Gastrocnemius medialis (tissue), 4 donors: Measurements from ENCODE around the gene SP1. TPM values are rescaled to one million over a fixed set of nuclear protein-coding genes. Genes with fewer than 3 reads are reported as not detected.
"Not testable (repeated sequence)": the region's sequence is repeated elsewhere in the genome, so short reads cannot be mapped to it uniquely, and the experiment has no call there.

Experiments used
- ATAC-seq, 2 donors: fragments of 150-250 bp; one replicate each; pipeline ENCODE4 v1.9.1; 2016
- DNase-seq, 2 donors: peaks; one replicate each; pipeline ENCODE4 v3.0.0-alpha.2; 2019
- H3K27ac ChIP-seq, 4 donors: fragments of 200-600 bp; sonication (generic); 1 replicate in 1 of 4; 2 replicates in 3 of 4; pipeline ENCODE4 v1.5.1; 2016 to 2018; ENCODE audit warnings: mild to moderate bottlenecking in 2 of 4, moderate library complexity in 1 of 4
- H3K27me3 ChIP-seq, 3 donors: fragments of 200-600 bp; sonication (generic) in 2 of 3; 1 replicate in 1 of 3; 2 replicates in 2 of 3; pipeline versions ENCODE4 v1.5.1 to v1.6.0; 2016 to 2019; ENCODE audit warnings: mild to moderate bottlenecking in 1 of 3, moderate library complexity in 1 of 3
- H3K36me3 ChIP-seq, 2 donors: fragments of 200-600 bp; sonication (generic) in 1 of 2; one replicate each; pipeline ENCODE4 v1.5.1; 2017 to 2018
- H3K4me1 ChIP-seq, 2 donors: fragments of 200-600 bp; sonication (generic) in 1 of 2; one replicate each; pipeline ENCODE4 v1.5.1; 2016 to 2017; ENCODE audit warnings: mild to moderate bottlenecking in 2 of 2
- H3K4me3 ChIP-seq, 4 donors: fragments of 200-600 bp; sonication (generic) in 3 of 4; 1 replicate in 1 of 4; 2 replicates in 3 of 4; pipeline ENCODE4 v1.5.1; 2016 to 2019; ENCODE audit warnings: mild to moderate bottlenecking in 2 of 4
- H3K9me3 ChIP-seq, 3 donors: fragments of 200-600 bp; sonication (generic) in 2 of 3; 1 replicate in 1 of 3; 2 replicates in 2 of 3; pipeline ENCODE4 v1.5.1; 2016 to 2019
- CTCF ChIP-seq, 5 experiments: fragments of 450-650 bp in 3 of 5; fragments of 200-600 bp in 2 of 5; sonication (generic) in 2 of 5; IDR thresholded peaks in 4 of 5; conservative IDR thresholded peaks in 1 of 5; 1 replicate in 4 of 5; 2 replicates in 1 of 5; pipeline ENCODE4 v1.5.1; 2016 to 2019; ENCODE audit warnings: antibody characterized with exemption in 5 of 5, mild to moderate bottlenecking in 3 of 5, moderate library complexity in 3 of 5
- POLR2A ChIP-seq, 2 donors: fragments of 450-650 bp; IDR thresholded peaks; one replicate each; pipeline ENCODE4 v1.6.1; 2017; ENCODE audit warnings: antibody characterized with exemption in 2 of 2, mild to moderate bottlenecking in 2 of 2, moderate library complexity in 2 of 2
- in situ Hi-C, 4 donors: fragments of 200-750 bp; cut with MboI; loops; one replicate each; pipeline versions ENCODE4 v1.15.0 to v1.8.0; 2017; ENCODE audit warnings: low sequenced_read_pairs in 4 of 4
- intact Hi-C: fragments of 100-400 bp; cut with DNase I; formaldehyde crosslinking; loops from one replicate; pipeline ENCODE4 v1.15.1; 2023; ENCODE audit warnings: low total_unique reads
- total RNA-seq, 4 donors: library from RNA; depleted of rRNA; stranded (reverse); fragments of >200 nt; gene quantifications; one replicate each; pipeline versions ENCODE4 v1.1.0 to v1.2.3, GENCODE V29; 2016

The SP1 gene
- total RNA-seq, 4 donors from 2014 or later = 44.9 to 61.9 (median 48.0) TPM

GRCh38 chr12:53352331-53353256, 27.4 kb upstream of the SP1 start:
- Histone ChIP-seq H3K9me3 (no peaks in the 10 kb centered on the region), H3K27ac (no peak overlapping the region), H3K4me1 (no peaks in the 10 kb centered on the region), H3K27me3 (no peaks in the 10 kb centered on the region), H3K4me3 (no peak overlapping the region), H3K36me3 (no peaks in the 10 kb centered on the region)
- intact Hi-C loops = loop anchor here (1.0 to 2.0 kb wide), 3 partner anchors 28 to 156 kb away; partner anchors contain the start of gene SP1
- ATAC-seq = peak; percentile 98 to 100
- peak; percentile 71 to 78 for DNase-seq
- peak; percentile 89 to 94 (median 92) for TF ChIP-seq CTCF (IDR thresholded peaks at IDR 0.05 in 4 of 5, conservative IDR thresholded peaks at IDR 0.05 in 1 of 5)
- no peak for TF ChIP-seq POLR2A (IDR thresholded peaks at IDR 0.05)
- in situ Hi-C loops = loop anchor here in 2 of 4 donors (5.0 to 10.0 kb wide), 2 partner anchors 70 to 162 kb away; partner anchors contain the start of gene AMHR2 (in 1 of the 2)

- Histone ChIP-seq H3K36me3 (no peaks in the 10 kb centered on the region), H3K27ac (no peak overlapping the region), H3K4me1 (no peaks in the 10 kb centered on the region), H3K4me3 (no peak overlapping the region), H3K9me3 (no peaks in the 10 kb centered on the region), H3K27me3 (no peaks in the 10 kb centered on the region)
- intact Hi-C loops = loop anchor here (2.0 kb wide), 1 partner anchor 28 kb away; the partner anchor contains the start of gene SP1
- in situ Hi-C loops = loop anchor here in 2 of 4 donors (5.0 to 10.0 kb wide), 2 partner anchors 69 to 162 kb away; partner anchors contain the start of gene AMHR2 (in 1 of the 2)
- DNase-seq (no peak), ATAC-seq (no peak)
- no peak for TF ChIP-seq CTCF (IDR thresholded peaks at IDR 0.05 in 4 of 5, conservative IDR thresholded peaks at IDR 0.05 in 1 of 5)
Measured at GRCh38 chr12:53353257-53353655, 26.7 kb upstream of the SP1 start.

- Histone ChIP-seq H3K27ac (no peak overlapping the region), H3K36me3 (no peaks in the 10 kb centered on the region), H3K4me1 (no peaks in the 10 kb centered on the region), H3K9me3 (no peaks in the 10 kb centered on the region), H3K27me3 (no peaks in the 10 kb centered on the region), H3K4me3 (no peak overlapping the region)
- TF ChIP-seq POLR2A (IDR thresholded peaks at IDR 0.05) (no peak), CTCF (IDR thresholded peaks at IDR 0.05 in 4 of 5, conservative IDR thresholded peaks at IDR 0.05 in 1 of 5) (no peak)
- DNase-seq = no peak
- in situ Hi-C loops (loop anchor here (5.0 to 10.0 kb wide), 2 partner anchors 67 to 160 kb away; partner anchors contain the start of gene AMHR2 (in 3 of the 4)), intact Hi-C loops (no loop called here)
- ATAC-seq = no peak
Measured at GRCh38 chr12:53355121-53355520, 24.9 kb upstream of the SP1 start.

GRCh38 chr12:53358836-53359419, 21.0 kb upstream of the SP1 start:
- Histone ChIP-seq H3K4me3 (no peak overlapping the region), H3K36me3 (no peaks in the 10 kb centered on the region), H3K27me3 (no peaks in the 10 kb centered on the region), H3K4me1 (no peaks in the 10 kb centered on the region), H3K27ac (no peak overlapping the region), H3K9me3 (no peaks in the 10 kb centered on the region)
- no peak for ATAC-seq
- intact Hi-C loops = no loop called here
- DNase-seq = no peak
- no peak for TF ChIP-seq POLR2A (IDR thresholded peaks at IDR 0.05)
- no peak for TF ChIP-seq CTCF (IDR thresholded peaks at IDR 0.05 in 4 of 5, conservative IDR thresholded peaks at IDR 0.05 in 1 of 5)
- in situ Hi-C loops = loop anchor here (5.0 to 10.0 kb wide), 2 partner anchors 63 to 156 kb away; partner anchors contain the start of gene AMHR2 (in 3 of the 4)

- intact Hi-C loops, H3K4me3 ChIP-seq, H3K36me3 ChIP-seq, H3K27me3 ChIP-seq, H3K9me3 ChIP-seq, H3K4me1 ChIP-seq, in situ Hi-C loops, ATAC-seq, H3K27ac ChIP-seq, DNase-seq: not testable (repeated sequence)
Measured at GRCh38 chr12:53361638-53362037, 18.3 kb upstream of the SP1 start.
